IMR-90 (cell line): ENCODE results near the gene MED17. TPM values are rescaled to one million over a fixed set of nuclear protein-coding genes. Genes with fewer than 3 reads are reported as not detected.
A peak's percentile ranks its signal among the peaks of the same experiment; 100 is the strongest.

Source experiments
- ATAC-seq: fragments of 200-7000 bp; cut with Tn5 transposase; 2 replicates; pipeline ENCODE4 v1.9.1; 2020; ENCODE audit warnings: low read depth, mild to moderate bottlenecking, moderate library complexity
- BruUV-seq: library from RNA; stranded (reverse); fragments of 400-500 nt; replicated peaks from 2 replicates; lab custom pipeline; 2021; lab: Mats Ljungman, UMichigan
- CTCF ChIA-PET: fragments of 300-600 bp; formaldehyde crosslinking; extraction: SDS; loops from one replicate; lab custom pipeline; 2021; ENCODE audit warnings: antibody characterized with exemption; lab: Yijun Ruan, JAX
- POLR2A ChIA-PET: fragments of 300-600 bp; sonication (Branson Sonifier 250); formaldehyde crosslinking; loops from one replicate; lab custom pipeline; 2022; ENCODE audit warnings: antibody characterized with exemption; ENCODE audit not compliant: unreplicated experiment; lab: Charles Lee
- DNase-seq: peaks from one replicate; pipeline ENCODE4 v3.0.0; 2013
- H2AFZ ChIP-seq: replicated peaks from 2 replicates; pipeline ENCODE3; 2013; ENCODE audit warnings: low read length, mild to moderate bottlenecking; ENCODE audit not compliant: poor library complexity
- H2AK5ac ChIP-seq: 2 replicates; pipeline ENCODE4 v1.6.1; 2013; ENCODE audit warnings: low read depth, low read length, inconsistent platforms
- H2AK9ac ChIP-seq: replicated peaks from 2 replicates; pipeline ENCODE3; 2013; ENCODE audit warnings: mild to moderate bottlenecking, low read depth, low read length, moderate library complexity; ENCODE audit not compliant: poor library complexity
- H2BK120ac ChIP-seq: 2 replicates; pipeline ENCODE4 v1.6.1; 2013; ENCODE audit warnings: low read depth, low read length, inconsistent platforms
- H2BK15ac ChIP-seq: 3 replicates; pipeline ENCODE4 v1.6.1; 2013; ENCODE audit warnings: low read depth, low read length, inconsistent platforms
- H2BK20ac ChIP-seq: 2 replicates; pipeline ENCODE4 v1.6.1; 2013; ENCODE audit warnings: low read depth, mild to moderate bottlenecking, inconsistent platforms, low read length, moderate library complexity
- H2BK5ac ChIP-seq: 2 replicates; pipeline ENCODE4 v1.6.1; 2013; ENCODE audit warnings: mild to moderate bottlenecking, low read depth, low read length, inconsistent platforms; ENCODE audit not compliant: poor library complexity, severe bottlenecking
- H3K14ac ChIP-seq: replicated peaks from 2 replicates; pipeline ENCODE4 v1.6.1; 2013; ENCODE audit warnings: low read depth, low read length, inconsistent platforms
- H3K18ac ChIP-seq: 2 replicates; pipeline ENCODE4 v1.6.1; 2013; ENCODE audit warnings: low read depth, low read length, control low read depth
- H3K23ac ChIP-seq: 2 replicates; pipeline ENCODE4 v1.6.1; 2013; ENCODE audit warnings: low read depth, low read length, inconsistent platforms
- H3K27ac ChIP-seq: 2 replicates; pipeline ENCODE4 v1.5.1; 2013; ENCODE audit warnings: mild to moderate bottlenecking, control low read depth, low read length; ENCODE audit not compliant: insufficient read depth
- H3K27me3 ChIP-seq: 2 replicates; pipeline ENCODE4 v1.6.1; 2013; ENCODE audit warnings: low read length; ENCODE audit not compliant: control insufficient read depth, insufficient read depth
- H3K36me3 ChIP-seq: 2 replicates; pipeline ENCODE4 v1.6.1; 2013; ENCODE audit warnings: low read length, mixed read lengths; ENCODE audit not compliant: control insufficient read depth, insufficient read depth
- H3K4ac ChIP-seq: 2 replicates; pipeline ENCODE4 v1.6.1; 2013; ENCODE audit warnings: low read depth, low read length, inconsistent platforms
- H3K4me1 ChIP-seq: 2 replicates; pipeline ENCODE4 v1.6.1; 2013; ENCODE audit warnings: low read length, mixed read lengths; ENCODE audit not compliant: control insufficient read depth, insufficient read depth
- H3K4me2 ChIP-seq: 2 replicates; pipeline ENCODE4 v1.6.1; 2013; ENCODE audit warnings: low read depth, mild to moderate bottlenecking, control low read depth, low read length, moderate library complexity
- H3K4me3 ChIP-seq: 2 replicates; pipeline ENCODE4 v1.5.1; 2013; ENCODE audit warnings: low read depth, mild to moderate bottlenecking, control low read depth, low read length, moderate library complexity; ENCODE audit not compliant: insufficient read depth
- H3K56ac ChIP-seq: 2 replicates; pipeline ENCODE4 v1.6.1; 2013; ENCODE audit warnings: low read length, inconsistent platforms; ENCODE audit not compliant: insufficient read depth; ENCODE audit errors: extremely low read depth
- H3K79me1 ChIP-seq, 2 experiments: 2 replicates each; pipeline ENCODE4 v1.6.1; 2013; ENCODE audit warnings: low read length in 2 of 2, inconsistent platforms in 1 of 2, low read depth in 1 of 2
- H3K9ac ChIP-seq: 2 replicates; pipeline ENCODE4 v1.6.1; 2013; ENCODE audit warnings: low read depth, low read length, control low read depth
- H3K9me1 ChIP-seq: 2 replicates; pipeline ENCODE4 v1.6.1; 2013; ENCODE audit warnings: low read length, inconsistent platforms; ENCODE audit not compliant: insufficient read depth
- H3K9me3 ChIP-seq: 2 replicates; pipeline ENCODE4 v1.6.1; 2013; ENCODE audit warnings: low read length; ENCODE audit not compliant: control insufficient read depth, insufficient read depth
- H4K20me1 ChIP-seq: 2 replicates; pipeline ENCODE4 v1.6.1; 2013; ENCODE audit warnings: low read length, inconsistent platforms; ENCODE audit not compliant: insufficient read depth
- H4K5ac ChIP-seq: 2 replicates; pipeline ENCODE4 v1.6.1; 2013; ENCODE audit warnings: mild to moderate bottlenecking, low read depth, low read length, control low read depth
- H4K8ac ChIP-seq, 2 experiments: 2 replicates each; pipeline ENCODE4 v1.6.1; 2013; ENCODE audit warnings: low read depth in 2 of 2, low read length in 2 of 2, control low read depth in 1 of 2, inconsistent platforms in 1 of 2
- H4K91ac ChIP-seq: 2 replicates; pipeline ENCODE4 v1.6.1; 2013; ENCODE audit warnings: low read depth, low read length, inconsistent platforms; ENCODE audit not compliant: insufficient read depth
- BHLHE40 ChIP-seq: fragments of 150-350 bp; IDR thresholded peaks from 2 replicates; pipeline ENCODE4 v1.6.1; 2016; ENCODE audit warnings: mild to moderate bottlenecking, low read depth, low read length
- CEBPB ChIP-seq: IDR thresholded peaks from 2 replicates; pipeline ENCODE4 v1.6.1; 2012; ENCODE audit warnings: low read depth, low read length, improper control_type of control experiment
- CHD1 ChIP-seq: IDR thresholded peaks from 2 replicates; pipeline ENCODE4 v1.6.1; 2012; ENCODE audit warnings: low read depth, low read length, improper control_type of control experiment
- FOS ChIP-seq: fragments of 150-350 bp; IDR thresholded peaks from 2 replicates; pipeline ENCODE4 v1.6.1; 2016; ENCODE audit warnings: low read depth, low read length
- MAFK ChIP-seq: IDR thresholded peaks from 2 replicates; pipeline ENCODE4 v1.6.1; 2012; ENCODE audit warnings: low read depth, low read length, improper control_type of control experiment
- MAZ ChIP-seq: IDR thresholded peaks from 2 replicates; pipeline ENCODE4 v1.6.1; 2012; ENCODE audit warnings: low read depth, mild to moderate bottlenecking, low read length, improper control_type of control experiment, moderate library complexity, borderline replicate concordance
- MXI1 ChIP-seq: IDR thresholded peaks from 2 replicates; pipeline ENCODE4 v1.6.1; 2012; ENCODE audit warnings: low read depth, mild to moderate bottlenecking, low read length, moderate library complexity, borderline replicate concordance
- NFE2L2 ChIP-seq: fragments of 150-350 bp; IDR thresholded peaks from 2 replicates; pipeline ENCODE4 v1.6.1; 2016; ENCODE audit warnings: low read depth, mild to moderate bottlenecking, low read length
- POLR2A ChIP-seq: IDR thresholded peaks from 2 replicates; pipeline ENCODE4 v1.6.1; 2012; ENCODE audit warnings: mild to moderate bottlenecking, low read depth, low read length
- RCOR1 ChIP-seq: IDR thresholded peaks from 2 replicates; pipeline ENCODE4 v1.6.1; 2012; ENCODE audit warnings: mild to moderate bottlenecking, low read length, improper control_type of control experiment; ENCODE audit not compliant: insufficient replicate concordance
- RFX5 ChIP-seq: IDR thresholded peaks from 2 replicates; pipeline ENCODE4 v1.8.0; 2012; ENCODE audit warnings: low read depth, mild to moderate bottlenecking, low read length, moderate library complexity
- SMC3 ChIP-seq: fragments of 150-350 bp; IDR thresholded peaks from 2 replicates; pipeline ENCODE4 v1.6.1; 2016; ENCODE audit warnings: low read depth, mild to moderate bottlenecking, antibody characterized with exemption, low read length, moderate library complexity
- USF2 ChIP-seq: fragments of 150-350 bp; IDR thresholded peaks from 2 replicates; pipeline ENCODE4 v1.6.1; 2017; ENCODE audit warnings: mild to moderate bottlenecking, antibody characterized with exemption, low read length, low read depth
- WGBS, 2 experiments: methylation state at CpG; one replicate each; pipeline versions ENCODE4 v1.1.5 to v1.1.7; 2013; ENCODE audit warnings: missing lambda C conversion rate in 2 of 2; ENCODE audit not compliant: insufficient read length in 1 of 2; ENCODE audit errors: extremely low coverage in 2 of 2; 5-methylcytosine and 5-hydroxymethylcytosine counted together
- dilution Hi-C: fragments of 300-500 bp; cut with HindIII; formaldehyde crosslinking; loops from one replicate; pipeline ENCODE4 v1.14.3; 2018; ENCODE audit warnings: low sequenced_read_pairs; ENCODE audit not compliant: unreplicated experiment
- in situ Hi-C: fragments of 300-500 bp; cut with MboI; formaldehyde crosslinking; loops from 3 replicates; pipeline ENCODE4 v1.14.3; 2019; ENCODE audit warnings: low sequenced_read_pairs, inconsistent platforms, mixed read lengths
- intact Hi-C: fragments of 100-400 bp; cut with micrococcal nuclease; formaldehyde crosslinking; loops from 2 replicates; pipeline ENCODE4 v1.10.0; 2022
- polyA plus RNA-seq, 3 experiments: library from polyadenylated mRNA; depleted of rRNA; stranded (reverse); fragments of >200 nt; gene quantifications; 2 replicates each; pipeline ENCODE4 v1.2.3, GENCODE V29; 2012; ENCODE audit warnings: low replicate concordance in 1 of 3
- total RNA-seq: library from RNA; depleted of rRNA; stranded (reverse); fragments of >200 nt; gene quantifications from 2 replicates; pipeline ENCODE4 v1.2.3, GENCODE V29; 2012
- TF ChIP-seq, protein P1 (sequence below): fragments of 150-350 bp; IDR thresholded peaks from 2 replicates; pipeline ENCODE4 v1.6.1; 2016; ENCODE audit warnings: low read depth, mild to moderate bottlenecking, low read length, moderate library complexity, borderline replicate concordance
- TF ChIP-seq, protein P2 (sequence below): conservative IDR thresholded peaks from 2 replicates; pipeline ENCODE4 v1.5.1; 2012; ENCODE audit warnings: mild to moderate bottlenecking, low read depth, low read length, improper control_type of control experiment

MED17 gene
- total and polyA plus RNA-seq, 2 of the 4 experiments (the other 2 are of a cell fraction) = 20.0 to 23.3 TPM

GRCh38 chr11:93737904-93738612, 46.0 kb upstream of the MED17 start:
- peaks cover 66% of the 10 kb centered on the region for H4K20me1 ChIP-seq
- no peak overlapping the region for H3K27ac ChIP-seq
- H3K27me3 ChIP-seq = no peaks in the 10 kb centered on the region
- dilution Hi-C loops = no loop called here
- H3K4ac ChIP-seq = no peak overlapping the region
- H2AK9ac ChIP-seq = no peak overlapping the region
- no peak overlapping the region for H4K8ac ChIP-seq
- H3K9me3 ChIP-seq = no peaks in the 10 kb centered on the region
- POLR2A ChIA-PET = interaction anchor here (0.6 kb wide), 1 partner anchor 734 kb away, joined by 10 read pairs; no protein-coding TSS in a partner anchor
- H3K4me1 ChIP-seq = peaks cover 6% of the 10 kb centered on the region
- H3K23ac ChIP-seq = peak overlapping the region; percentile 27; the same call in 1 of the 2 replicates
- ATAC-seq (no peak), DNase-seq (peak; percentile 18)
- H2AK5ac ChIP-seq = no peak overlapping the region
- H3K4me2 ChIP-seq = peak overlapping the region; percentile 87
- no peak overlapping the region for H3K9ac ChIP-seq
- in situ Hi-C loops = loop anchor here (10.0 kb wide), 1 partner anchor 397 kb away; no protein-coding TSS in a partner anchor
- no CpG with 5 or more reads among the region's 6 CpGs for WGBS, 2 experiments
- H3K79me1 ChIP-seq = peaks cover 7 to 33% of the 10 kb centered on the region in 2 experiments; a peak in 2 of 4 replicates
- no peak overlapping the region for H3K18ac ChIP-seq
- H4K91ac ChIP-seq = no peak overlapping the region
- no peak overlapping the region for H2BK15ac ChIP-seq
- CTCF ChIA-PET = no interaction called here
- H4K5ac ChIP-seq = no peak overlapping the region
- peak overlapping the region; percentile 10 for H2BK5ac ChIP-seq
- no peak overlapping the region for H3K56ac ChIP-seq
- H2BK20ac ChIP-seq = no peak overlapping the region
- intact Hi-C loops = no loop called here
- no peak overlapping the region for H2BK120ac ChIP-seq
- peaks cover 37% of the 10 kb centered on the region for H3K36me3 ChIP-seq
- no peak overlapping the region for H3K4me3 ChIP-seq
- no peak overlapping the region for H3K14ac ChIP-seq
- no TSS peak for BruUV-seq
- H3K9me1 ChIP-seq = peaks cover 2% of the 10 kb centered on the region; the same call in 1 of the 2 replicates
- H2AFZ ChIP-seq = no peak overlapping the region
- TF ChIP-seq NFE2L2 = peak; percentile 72
- TF ChIP-seq CHD1 = no peak
- TF ChIP-seq MXI1 = no peak
- TF ChIP-seq FOS = 0 out of 2 replicates have a peak, but pooled peaks have one; percentile 29
- no peak for TF ChIP-seq RFX5
- TF ChIP-seq BHLHE40 = no peak
- TF ChIP-seq USF2 = no peak
- TF ChIP-seq RCOR1 = no peak
- TF ChIP-seq, protein P1, sequence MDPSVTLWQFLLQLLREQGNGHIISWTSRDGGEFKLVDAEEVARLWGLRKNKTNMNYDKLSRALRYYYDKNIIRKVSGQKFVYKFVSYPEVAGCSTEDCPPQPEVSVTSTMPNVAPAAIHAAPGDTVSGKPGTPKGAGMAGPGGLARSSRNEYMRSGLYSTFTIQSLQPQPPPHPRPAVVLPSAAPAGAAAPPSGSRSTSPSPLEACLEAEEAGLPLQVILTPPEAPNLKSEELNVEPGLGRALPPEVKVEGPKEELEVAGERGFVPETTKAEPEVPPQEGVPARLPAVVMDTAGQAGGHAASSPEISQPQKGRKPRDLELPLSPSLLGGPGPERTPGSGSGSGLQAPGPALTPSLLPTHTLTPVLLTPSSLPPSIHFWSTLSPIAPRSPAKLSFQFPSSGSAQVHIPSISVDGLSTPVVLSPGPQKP = no peak
- no peak for TF ChIP-seq POLR2A
- no peak for TF ChIP-seq MAZ
- no peak for TF ChIP-seq SMC3
- no peak for TF ChIP-seq CEBPB
- TF ChIP-seq, protein P2, sequence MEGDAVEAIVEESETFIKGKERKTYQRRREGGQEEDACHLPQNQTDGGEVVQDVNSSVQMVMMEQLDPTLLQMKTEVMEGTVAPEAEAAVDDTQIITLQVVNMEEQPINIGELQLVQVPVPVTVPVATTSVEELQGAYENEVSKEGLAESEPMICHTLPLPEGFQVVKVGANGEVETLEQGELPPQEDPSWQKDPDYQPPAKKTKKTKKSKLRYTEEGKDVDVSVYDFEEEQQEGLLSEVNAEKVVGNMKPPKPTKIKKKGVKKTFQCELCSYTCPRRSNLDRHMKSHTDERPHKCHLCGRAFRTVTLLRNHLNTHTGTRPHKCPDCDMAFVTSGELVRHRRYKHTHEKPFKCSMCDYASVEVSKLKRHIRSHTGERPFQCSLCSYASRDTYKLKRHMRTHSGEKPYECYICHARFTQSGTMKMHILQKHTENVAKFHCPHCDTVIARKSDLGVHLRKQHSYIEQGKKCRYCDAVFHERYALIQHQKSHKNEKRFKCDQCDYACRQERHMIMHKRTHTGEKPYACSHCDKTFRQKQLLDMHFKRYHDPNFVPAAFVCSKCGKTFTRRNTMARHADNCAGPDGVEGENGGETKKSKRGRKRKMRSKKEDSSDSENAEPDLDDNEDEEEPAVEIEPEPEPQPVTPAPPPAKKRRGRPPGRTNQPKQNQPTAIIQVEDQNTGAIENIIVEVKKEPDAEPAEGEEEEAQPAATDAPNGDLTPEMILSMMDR = no peak
- TF ChIP-seq MAFK = peak; percentile 91
